AG08395 (cell line): ENCODE results near the gene SRGAP1.

Experiments
- DNase-seq: peaks from one replicate; pipeline ENCODE4 v3.0.0; 2012; ENCODE audit warnings: mixed read lengths, low spot score

The SRGAP1 gene

GRCh38 chr12:63844391-63845341, at the start of gene SRGAP1:
TSS of gene SRGAP1 (plus strand) at chr12:63844700. CDS start at chr12:63844817, 117 bp downstream.
- peak; percentile 46 for DNase-seq

- no peak for DNase-seq
Observed at GRCh38 chr12:63795032-63795687, 49.3 kb upstream of the SRGAP1 start.

- no peak for DNase-seq
Observed at GRCh38 chr12:63795944-63796343, 48.6 kb upstream of the SRGAP1 start.

- DNase-seq, result peak; percentile 57
Observed at GRCh38 chr12:63802012-63802608, 42.4 kb upstream of the SRGAP1 start.

- no peak for DNase-seq
Observed at GRCh38 chr12:63804746-63805145, 39.8 kb upstream of the SRGAP1 start.

- no peak for DNase-seq
Observed at GRCh38 chr12:63805704-63806672, 38.5 kb upstream of the SRGAP1 start.

- no peak for DNase-seq
Observed at GRCh38 chr12:63808631-63809030, 35.9 kb upstream of the SRGAP1 start.

- DNase-seq, result no peak
Observed at GRCh38 chr12:63809566-63809965, 34.9 kb upstream of the SRGAP1 start.

GRCh38 chr12:63811334-63811733, 33.2 kb upstream of the SRGAP1 start:
- DNase-seq, result no peak

- no peak for DNase-seq
Observed at GRCh38 chr12:63811755-63812154, 32.7 kb upstream of the SRGAP1 start.

GRCh38 chr12:63814146-63814772, 30.2 kb upstream of the SRGAP1 start:
- no peak for DNase-seq

GRCh38 chr12:63815482-63815852, 29.0 kb upstream of the SRGAP1 start:
- DNase-seq, result no peak

GRCh38 chr12:63816031-63816430, 28.5 kb upstream of the SRGAP1 start:
- DNase-seq, result no peak

- DNase-seq, result no peak
Observed at GRCh38 chr12:63820427-63820826, 24.1 kb upstream of the SRGAP1 start.

GRCh38 chr12:63821781-63822251, 22.7 kb upstream of the SRGAP1 start:
- no peak for DNase-seq

- DNase-seq, result no peak
Observed at GRCh38 chr12:63822352-63822751, 22.1 kb upstream of the SRGAP1 start.

GRCh38 chr12:63823040-63823439, 21.5 kb upstream of the SRGAP1 start:
- no peak for DNase-seq

- peak; percentile 76 for DNase-seq
Observed at GRCh38 chr12:63826006-63826585, 18.4 kb upstream of the SRGAP1 start.

GRCh38 chr12:63828867-63829266, 15.6 kb upstream of the SRGAP1 start:
- no peak for DNase-seq

- DNase-seq, result no peak
Observed at GRCh38 chr12:63836046-63836445, 8.5 kb upstream of the SRGAP1 start.

- no peak for DNase-seq
Observed at GRCh38 chr12:63836936-63837335, 7.6 kb upstream of the SRGAP1 start.
